ENCODE results near the gene RBBP7.

Gene RBBP7

DNA sequence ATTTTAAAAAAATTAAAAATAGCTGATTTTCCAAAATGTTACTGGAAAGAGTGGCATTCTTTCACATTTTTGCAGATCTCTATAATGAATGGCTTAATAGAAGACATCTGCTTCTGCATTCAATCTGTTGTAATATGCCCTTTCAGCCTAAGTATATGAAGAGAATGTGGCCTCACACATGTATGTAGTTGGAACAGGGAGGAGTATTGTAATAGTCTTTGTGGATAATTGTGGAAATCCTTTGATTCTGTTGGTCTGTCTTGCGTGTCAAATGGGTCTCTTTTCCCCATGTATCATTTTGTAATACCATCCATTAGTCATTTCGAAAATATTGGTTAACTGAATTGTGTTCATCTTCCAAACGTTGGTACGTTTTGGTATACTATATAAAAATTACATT is 72.3 kb downstream of the RBBP7 start:
- Mint-ChIP-seq H3K36me3 (ENCODE audit: insufficient read depth) (peaks cover 11% of the 10 kb centered on the region), H3K27ac (ENCODE audit: low read depth) (no peak overlapping the region), H3K4me1 (peaks cover 4% of the 10 kb centered on the region), H3K27me3 (no peaks in the 10 kb centered on the region), H3K9me3 (no peaks in the 10 kb centered on the region), H3K4me3 (no peak overlapping the region)
- ATAC-seq (replicated peaks; ENCODE audit: extremely low read depth, poor library complexity, severe bottlenecking) (no peak), DNase-seq (ENCODE audit: low spot score in 2 of 2) (no peak)

DNA sequence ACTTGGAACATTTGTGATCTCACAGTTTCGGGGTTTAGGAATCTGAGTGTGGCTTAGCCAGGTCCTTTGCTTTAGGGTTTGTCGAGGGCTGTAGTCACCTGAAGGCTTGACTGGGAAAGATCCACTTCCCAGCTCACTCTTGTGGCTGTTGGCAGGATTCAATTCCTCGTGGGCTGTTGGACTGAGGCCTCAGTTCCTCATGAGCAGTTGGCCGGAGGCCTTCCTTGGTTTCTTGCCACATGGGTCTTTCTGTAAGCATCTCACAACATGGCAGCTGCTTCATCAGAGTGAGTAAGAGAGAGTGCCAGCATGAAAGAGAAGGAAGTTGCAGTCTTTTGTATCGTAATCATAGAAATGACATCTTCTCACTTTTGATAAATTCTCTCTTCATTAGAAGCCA is 72.8 kb downstream of the RBBP7 start:
- no peak overlapping the region for H3K4me3 Mint-ChIP-seq
- peaks cover 11% of the 10 kb centered on the region for H3K36me3 Mint-ChIP-seq (ENCODE audit: insufficient read depth)

DNA sequence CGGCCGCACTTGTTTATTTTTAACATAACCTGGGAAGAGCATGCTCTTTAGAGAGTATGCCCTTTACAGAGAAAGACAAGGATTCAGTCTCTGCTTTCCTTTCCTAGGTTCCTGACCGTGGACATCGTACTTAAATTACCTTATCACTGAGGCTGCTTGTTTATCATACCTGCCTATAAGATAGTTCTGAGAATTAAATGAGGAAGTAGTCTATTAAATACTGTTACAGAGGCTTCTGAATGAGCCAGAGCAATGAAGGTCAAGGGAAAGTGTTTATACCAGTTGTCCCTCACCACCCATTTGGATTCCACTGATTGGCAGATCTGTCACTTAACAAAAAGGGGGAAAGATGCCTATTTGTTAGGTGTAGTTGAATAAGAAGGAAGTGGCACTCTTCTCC is 73.9 kb downstream of the RBBP7 start:
- H3K9me3 Mint-ChIP-seq: no peaks in the 10 kb centered on the region
- no peak overlapping the region for H3K27ac Mint-ChIP-seq (ENCODE audit: low read depth)
- ATAC-seq (replicated peaks; ENCODE audit: extremely low read depth, poor library complexity, severe bottlenecking) (no peak), DNase-seq (ENCODE audit: low spot score in 2 of 2) (no peak)
- H3K4me3 Mint-ChIP-seq: no peak overlapping the region
- H3K27me3 Mint-ChIP-seq: no peaks in the 10 kb centered on the region
- peaks cover 16% of the 10 kb centered on the region for H3K36me3 Mint-ChIP-seq (ENCODE audit: insufficient read depth)
- H3K4me1 Mint-ChIP-seq: peaks cover 4% of the 10 kb centered on the region

More for the DNA sequence above, 72.8 kb downstream of the RBBP7 start:
- DNase-seq (ENCODE audit: low spot score in 2 of 2) (no peak), ATAC-seq (replicated peaks; ENCODE audit: extremely low read depth, poor library complexity, severe bottlenecking) (no peak)
- Mint-ChIP-seq H3K27me3 (no peaks in the 10 kb centered on the region), H3K9me3 (no peaks in the 10 kb centered on the region), H3K27ac (ENCODE audit: low read depth) (no peak overlapping the region), H3K4me1 (peaks cover 4% of the 10 kb centered on the region)
